ENCODE data around the gene FTL. TPM values are rescaled to one million over a fixed set of nuclear protein-coding genes. Genes with fewer than 3 reads are reported as not detected.

The FTL gene
- total and polyA plus RNA-seq, 4 experiments from 2014 or later: 1,304 to 4,474 (median 2,454) TPM

Small RNA genes lying within 50 kb of the gene (microRNA-seq; reads per million reads assigned to microRNA genes)
- not detected for gene MIR6798 (ENCODE audit: borderline microRNAs expressed, borderline number of aligned reads, borderline replicate concordance)

Other genes with a start within 250 kb of the FTL start
- gene MAMSTR, start 245.6 kb upstream of the FTL start, total RNA-seq: 1 to 10 TPM; 2.1 to 2.5 TPM
- under 1 TPM; 0.71 to 0.73 TPM for gene MAMSTR, start 245.6 kb upstream of the FTL start, polyA plus RNA-seq
- gene RASIP1, start 224.7 kb upstream of the FTL start, total RNA-seq: under 1 TPM in 1 of 2 experiments, not detected in 1; 0.22 TPM
- under 1 TPM; 0.10 to 0.25 TPM for gene RASIP1, start 224.7 kb upstream of the FTL start, polyA plus RNA-seq
- gene IZUMO1, start 218.4 kb upstream of the FTL start, total RNA-seq: not detected
- gene IZUMO1, start 218.4 kb upstream of the FTL start, polyA plus RNA-seq: not detected
- gene FUT1, start 212.7 kb upstream of the FTL start, total RNA-seq: under 1 TPM; 0.22 to 0.32 TPM
- under 1 TPM in 1 of 2 donors, not detected in 1; 0.11 TPM for gene FUT1, start 212.7 kb upstream of the FTL start, polyA plus RNA-seq
- not detected for gene FGF21, start 209.8 kb upstream of the FTL start, total RNA-seq
- gene FGF21, start 209.8 kb upstream of the FTL start, polyA plus RNA-seq: not detected
- gene BCAT2, start 154.3 kb upstream of the FTL start, total RNA-seq: 10 to 100 TPM; 25.9 to 30.1 TPM
- gene BCAT2, start 154.3 kb upstream of the FTL start, polyA plus RNA-seq: 10 to 100 TPM; 19.0 to 28.8 TPM
- under 1 TPM; 0.35 to 0.75 TPM for gene HSD17B14, start 128.8 kb upstream of the FTL start, total RNA-seq
- 1 to 10 TPM in 1 of 2 donors, under 1 TPM in 1; 0.32 to 1.1 TPM for gene HSD17B14, start 128.8 kb upstream of the FTL start, polyA plus RNA-seq
- gene PLEKHA4, start 96.7 kb upstream of the FTL start, total RNA-seq: 1 to 10 TPM; 2.8 to 6.6 TPM
- 1 to 10 TPM; 2.3 to 7.5 TPM for gene PLEKHA4, start 96.7 kb upstream of the FTL start, polyA plus RNA-seq
- gene PPP1R15A, start 92.9 kb upstream of the FTL start, total RNA-seq: 10 to 100 TPM; 67.0 to 69.8 TPM
- gene PPP1R15A, start 92.9 kb upstream of the FTL start, polyA plus RNA-seq: 10 to 100 TPM; 79.6 to 83.3 TPM
- not detected for gene TULP2, start 66.6 kb upstream of the FTL start, total RNA-seq
- not detected for gene TULP2, start 66.6 kb upstream of the FTL start, polyA plus RNA-seq
- gene NUCB1, start 65.0 kb upstream of the FTL start, total RNA-seq: 100 to 1,000 TPM; 132 to 145 TPM
- gene NUCB1, start 65.0 kb upstream of the FTL start, polyA plus RNA-seq: 100 to 1,000 TPM in 1 of 2 donors, 10 to 100 TPM in 1; 65.3 to 126 TPM
- 1 to 10 TPM; 1.2 to 1.6 TPM for gene DHDH, start 31.6 kb upstream of the FTL start, total RNA-seq
- gene DHDH, start 31.6 kb upstream of the FTL start, polyA plus RNA-seq: 1 to 10 TPM in 1 of 2 donors, under 1 TPM in 1; 0.60 to 1.2 TPM
- gene BAX, start 10.4 kb upstream of the FTL start, total RNA-seq: 100 to 1,000 TPM; 173 to 183 TPM
- gene BAX, start 10.4 kb upstream of the FTL start, polyA plus RNA-seq: 10 to 100 TPM; 56.5 to 66.8 TPM
- gene GYS1, start 28.0 kb downstream of the FTL start, total RNA-seq: 10 to 100 TPM; 56.2 to 56.4 TPM
- gene GYS1, start 28.0 kb downstream of the FTL start, polyA plus RNA-seq: 10 to 100 TPM; 30.6 to 31.4 TPM
- 10 to 100 TPM; 27.9 to 28.5 TPM for gene RUVBL2, start 28.6 kb downstream of the FTL start, total RNA-seq
- gene RUVBL2, start 28.6 kb downstream of the FTL start, polyA plus RNA-seq: 10 to 100 TPM; 48.6 to 51.9 TPM
- gene LHB, start 51.8 kb downstream of the FTL start, total RNA-seq: not detected
- under 1 TPM in 1 of 2 donors, not detected in 1; 0.49 TPM for gene LHB, start 51.8 kb downstream of the FTL start, polyA plus RNA-seq
- gene CGB3, start 59.0 kb downstream of the FTL start, total RNA-seq: not detected
- not detected for gene CGB3, start 59.0 kb downstream of the FTL start, polyA plus RNA-seq
- gene CGB2, start 66.6 kb downstream of the FTL start, total RNA-seq: not detected
- not detected for gene CGB2, start 66.6 kb downstream of the FTL start, polyA plus RNA-seq
- not detected for gene CGB1, start 71.6 kb downstream of the FTL start, total RNA-seq
- not detected for gene CGB1, start 71.6 kb downstream of the FTL start, polyA plus RNA-seq
- not detected for gene CGB5, start 78.5 kb downstream of the FTL start, total RNA-seq
- not detected for gene CGB5, start 78.5 kb downstream of the FTL start, polyA plus RNA-seq
- gene CGB8, start 83.8 kb downstream of the FTL start, total RNA-seq: not detected
- gene CGB8, start 83.8 kb downstream of the FTL start, polyA plus RNA-seq: not detected
- not detected for gene CGB7, start 92.4 kb downstream of the FTL start, total RNA-seq
- gene CGB7, start 92.4 kb downstream of the FTL start, polyA plus RNA-seq: not detected
- not detected for gene NTF4, start 99.5 kb downstream of the FTL start, total RNA-seq
- gene NTF4, start 99.5 kb downstream of the FTL start, polyA plus RNA-seq: not detected
- not detected for gene KCNA7, start 107.4 kb downstream of the FTL start, total RNA-seq
- not detected for gene KCNA7, start 107.4 kb downstream of the FTL start, polyA plus RNA-seq
- 100 to 1,000 TPM; 675 to 689 TPM for gene SNRNP70, start 120.1 kb downstream of the FTL start, total RNA-seq
- gene SNRNP70, start 120.1 kb downstream of the FTL start, polyA plus RNA-seq: 10 to 100 TPM; 31.5 to 55.2 TPM
- 10 to 100 TPM; 17.7 to 18.6 TPM for gene LIN7B, start 149.1 kb downstream of the FTL start, total RNA-seq
- gene LIN7B, start 149.1 kb downstream of the FTL start, polyA plus RNA-seq: 1 to 10 TPM; 4.4 to 5.3 TPM
- 1 to 10 TPM; 1.7 to 1.9 TPM for gene C19orf73, start 153.8 kb downstream of the FTL start, total RNA-seq
- gene C19orf73, start 153.8 kb downstream of the FTL start, polyA plus RNA-seq: 1 to 10 TPM; 1.9 to 3.7 TPM
- 1 to 10 TPM; 4.0 to 4.5 TPM for gene PPFIA3, start 154.2 kb downstream of the FTL start, total RNA-seq
- gene PPFIA3, start 154.2 kb downstream of the FTL start, polyA plus RNA-seq: under 1 TPM; 0.27 to 0.68 TPM
- not detected for gene HRC, start 190.1 kb downstream of the FTL start, total RNA-seq
- not detected for gene HRC, start 190.1 kb downstream of the FTL start, polyA plus RNA-seq
- gene TRPM4, start 192.5 kb downstream of the FTL start, total RNA-seq: under 1 TPM in 1 of 2 experiments, not detected in 1; 0.41 TPM
- gene TRPM4, start 192.5 kb downstream of the FTL start, polyA plus RNA-seq: not detected